K562 (cell line): ENCODE data around the gene UFC1. TPM values are rescaled to one million over a fixed set of nuclear protein-coding genes. Genes with fewer than 3 reads are reported as not detected.
A peak's percentile ranks its signal among the peaks of the same experiment; 100 is the strongest.

Source experiments
- ARID3A ChIP-seq: IDR thresholded peaks from 2 replicates; pipeline ENCODE4 v1.6.1; 2012; ENCODE audit warnings: low read depth, low read length, improper control_type of control experiment, borderline replicate concordance
- DEAF1 ChIP-seq: fragments of 450-650 bp; formaldehyde crosslinking; IDR thresholded peaks from 2 replicates; pipeline ENCODE4 v1.4.0; 2020; ENCODE audit warnings: mild to moderate bottlenecking, moderate library complexity
- E2F6 ChIP-seq, 2 experiments: IDR thresholded peaks; 2 replicates each; pipeline ENCODE4 v1.6.1; 2011; ENCODE audit warnings: borderline replicate concordance in 1 of 2, control low read depth in 1 of 2, low read depth in 1 of 2, low read length in 1 of 2, mild to moderate bottlenecking in 1 of 2, mixed read lengths in 1 of 2, moderate library complexity in 1 of 2; ENCODE audit not compliant: insufficient read depth in 1 of 2, insufficient read length in 1 of 2, poor library complexity in 1 of 2, severe bottlenecking in 1 of 2; ENCODE audit errors: extremely low read depth in 1 of 2
- MAFK ChIP-seq: IDR thresholded peaks from 2 replicates; pipeline ENCODE4 v1.6.1; 2011; ENCODE audit warnings: low read length, improper control_type of control experiment
- MEF2A ChIP-seq: IDR thresholded peaks from 2 replicates; pipeline ENCODE4 v1.6.1; 2011; ENCODE audit warnings: low read depth, mild to moderate bottlenecking, low read length, moderate library complexity; ENCODE audit not compliant: control insufficient read depth
- NR2F6 ChIP-seq: fragments of 450-650 bp; formaldehyde crosslinking; IDR thresholded peaks from 2 replicates; pipeline ENCODE4 v1.4.0; 2020; ENCODE audit warnings: mild to moderate bottlenecking
- POLR2G ChIP-seq: fragments of 200-400 bp; formaldehyde crosslinking; IDR thresholded peaks from 2 replicates; pipeline ENCODE4 v1.6.1; 2017; ENCODE audit warnings: low read depth, mild to moderate bottlenecking, antibody characterized with exemption, low read length, moderate library complexity
- REST ChIP-seq, 2 experiments: fragments of 450-650 bp; formaldehyde crosslinking in 1 of 2; IDR thresholded peaks; 2 replicates each; pipeline versions ENCODE4 v1.4.0 to v1.6.1; 2014 to 2020; ENCODE audit warnings: mild to moderate bottlenecking in 2 of 2, borderline replicate concordance in 1 of 2, low read depth in 1 of 2
- SMC3 ChIP-seq: conservative IDR thresholded peaks from 2 replicates; pipeline ENCODE4 v1.6.1; 2011; ENCODE audit warnings: low read depth, low read length, improper control_type of control experiment; ENCODE audit not compliant: insufficient read depth
- VEZF1 ChIP-seq: fragments of 200-800 bp; sonication (Bioruptor generic); IDR thresholded peaks from 2 replicates; pipeline ENCODE4 v1.6.1; 2017; ENCODE audit warnings: missing genetic modification characterization, missing compliant biosample characterization
- ZNF696 ChIP-seq: fragments of 250-450 bp; sonication (Bioruptor Pico); conservative IDR thresholded peaks from 2 replicates; pipeline ENCODE4 v1.4.0; 2020; ENCODE audit warnings: mild to moderate bottlenecking, moderate library complexity
- polyA plus RNA-seq, 8 experiments: library from polyadenylated mRNA; depleted of rRNA in 4 of 8; stranded (reverse) in 5 of 8; unstranded in 3 of 8; fragments of >200 nt; fragmentation: Nextera tagmentation in 2 of 8; fragmentation: Illumina TruSeq in 1 of 8; extraction: Ambion mirVana in 2 of 8; extraction: Trizol in 1 of 8; gene quantifications; 2 replicates each; pipeline versions ENCODE4 v1.2.1 to v1.2.3, GENCODE V29; 2011 to 2014; ENCODE audit warnings: inconsistent platforms in 1 of 8, missing spikeins in 1 of 8
- total RNA-seq, 7 experiments: library from RNA; depleted of rRNA in 6 of 7; stranded (reverse); fragments of >200 nt in 6 of 7; fragmentation: Illumina TruSeq in 2 of 7; extraction: Trizol in 2 of 7; gene quantifications; 2 replicates each; pipeline versions ENCODE4 v1.2.1 to v1.2.3, GENCODE V29; 2011 to 2021; ENCODE audit warnings: low replicate concordance in 1 of 7

The UFC1 gene
- total and polyA plus RNA-seq, 9 of the 15 experiments (the other 6 are each of a cell fraction or from before 2014, with no cell fraction given) = 92.8 to 220 (median 161) TPM

- peak; percentile 59; the same call in 1 of the 2 replicates for TF ChIP-seq REST (IDR thresholded peaks at IDR 0.05; ENCODE audit: borderline replicate concordance)
- no peak for TF ChIP-seq REST (CRISPR knock-in tag; IDR thresholded peaks at IDR 0.05; ENCODE audit: low read depth)
- no peak for TF ChIP-seq E2F6 (IDR thresholded peaks at IDR 0.05; ENCODE audit: borderline replicate concordance in 1 of 2, extremely low read depth in 1 of 2, insufficient read depth in 1 of 2, insufficient read length in 1 of 2, low read depth in 1 of 2, low read length in 1 of 2, poor library complexity in 1 of 2, severe bottlenecking in 1 of 2)
- no peak for TF ChIP-seq ZNF696 (CRISPR knock-in tag)
- no peak for TF ChIP-seq NR2F6 (CRISPR knock-in tag)
- TF ChIP-seq ARID3A = 0 out of 2 replicates have a peak, but pooled peaks have one; percentile 46
- TF ChIP-seq DEAF1 (CRISPR knock-in tag) = peak; percentile 57
- peak; percentile 30; the same call in 1 of the 2 replicates for TF ChIP-seq SMC3
- TF ChIP-seq MAFK = no peak
- no peak for TF ChIP-seq VEZF1 (CRISPR knock-in tag)
- TF ChIP-seq POLR2G = no peak
- TF ChIP-seq MEF2A = no peak
- TF ChIP-seq, all 486 proteins: peak for 6
Measured at GRCh38 chr1:161139766-161140165, 14.0 kb upstream of the UFC1 start (continued).
